Measurements from ENCODE around the gene P2RY6. TPM values are rescaled to one million over a fixed set of nuclear protein-coding genes. Genes with fewer than 3 reads are reported as not detected.
A peak's percentile ranks its signal among the peaks of the same experiment; 100 is the strongest.

Gene P2RY6
- total and polyA plus RNA-seq, 2 of the 4 experiments (the other 2 are of a cell fraction) = 0.44 TPM; not detected in 1

DNA sequence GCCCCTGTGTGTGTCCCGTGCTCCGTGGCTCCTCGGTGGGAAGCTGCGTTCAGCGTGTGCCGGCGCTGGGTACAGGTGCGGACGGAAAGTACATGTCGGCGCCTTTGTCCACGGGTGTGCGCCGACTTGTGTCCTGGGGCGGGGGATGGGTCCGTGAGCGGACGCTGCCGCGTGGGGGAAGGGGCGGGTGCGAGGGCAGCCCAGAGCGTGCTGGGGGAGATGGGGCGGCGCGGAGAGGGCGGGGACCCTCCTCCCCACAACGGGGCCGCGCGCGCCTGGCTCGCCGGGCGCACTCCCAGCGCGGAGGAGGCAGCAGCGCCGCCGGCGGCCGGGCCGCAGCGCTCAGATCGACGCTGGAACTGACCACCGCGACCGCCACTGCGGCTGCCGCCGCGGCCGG, 70.5 kb downstream of the P2RY6 start:
- Histone ChIP-seq H3K18ac (ENCODE audit: low read depth, low read length) (no peak overlapping the region), H3K9me1 (ENCODE audit: insufficient read depth, low read length) (peaks cover 14% of the 10 kb centered on the region; the same call in 1 of the 2 replicates), H3K9me3 (ENCODE audit: control insufficient read depth, insufficient read depth, low read length) (no peaks in the 10 kb centered on the region), H2AK9ac (replicated peaks; ENCODE audit: low read depth, low read length, poor library complexity) (no peak overlapping the region), H2AK5ac (ENCODE audit: low read depth, low read length) (peak overlapping the region; percentile 37), H3K4me2 (ENCODE audit: low read depth, low read length) (peak overlapping the region; percentile 34; the same call in 1 of the 2 replicates), H3K36me3 (ENCODE audit: control insufficient read depth, insufficient read depth, low read length) (peaks cover 13% of the 10 kb centered on the region), H3K23ac (ENCODE audit: low read depth, low read length) (peak overlapping the region; percentile 64; the same call in 1 of the 2 replicates), H2AFZ (replicated peaks; ENCODE audit: low read length, poor library complexity) (no peak overlapping the region), H3K9ac (ENCODE audit: low read depth, low read length) (no peak overlapping the region), H3K4me3 (ENCODE audit: insufficient read depth, low read depth, low read length) (no peak overlapping the region), H2BK20ac (ENCODE audit: low read depth, low read length) (no peak overlapping the region), H4K5ac (ENCODE audit: low read depth, low read length) (no peak overlapping the region), H3K4ac (ENCODE audit: low read depth, low read length) (no peak overlapping the region), H4K20me1 (ENCODE audit: insufficient read depth, low read length) (peaks cover 100% of the 10 kb centered on the region), H3K14ac (replicated peaks; ENCODE audit: low read depth, low read length) (peak overlapping the region; percentile 4; the same call in 1 of the 2 replicates), H3K27me3 (ENCODE audit: control insufficient read depth, insufficient read depth, low read length) (no peaks in the 10 kb centered on the region), H2BK120ac (ENCODE audit: low read depth, low read length) (no peak overlapping the region), H2BK5ac (ENCODE audit: low read depth, low read length, poor library complexity, severe bottlenecking) (no peak overlapping the region), H3K56ac (ENCODE audit: extremely low read depth, insufficient read depth, low read length) (no peak overlapping the region), H2BK15ac (ENCODE audit: low read depth, low read length) (no peak overlapping the region), H4K8ac (ENCODE audit: low read depth in 2 of 2, low read length in 2 of 2) (peak overlapping the region in 1 of 2 experiments; percentile 60; a peak in 1 of 4 replicates), H3K79me1 (ENCODE audit: low read depth in 1 of 2, low read length in 2 of 2) (peaks cover 20 to 92% of the 10 kb centered on the region in 2 experiments), H3K27ac (ENCODE audit: insufficient read depth, low read length) (no peak overlapping the region), H4K91ac (ENCODE audit: insufficient read depth, low read depth, low read length) (no peak overlapping the region), H3K4me1 (ENCODE audit: control insufficient read depth, insufficient read depth, low read length) (peaks cover 20% of the 10 kb centered on the region)
- peak; percentile 55 for ATAC-seq (ENCODE audit: low read depth)
- in situ Hi-C loops (cut with MboI; ENCODE audit: low sequenced_read_pairs) = no loop called here
- WGBS, 2 experiments (ENCODE audit: extremely low coverage in 2 of 2, insufficient read length in 1 of 2) = 19% methylated on average over 4 of the region's 54 CpGs; no CpG with 5 or more reads in 1 of the 2 experiments
- DNase-seq = no peak
- intact Hi-C loops (cut with micrococcal nuclease) = no loop called here
- TF ChIP-seq, protein P1, sequence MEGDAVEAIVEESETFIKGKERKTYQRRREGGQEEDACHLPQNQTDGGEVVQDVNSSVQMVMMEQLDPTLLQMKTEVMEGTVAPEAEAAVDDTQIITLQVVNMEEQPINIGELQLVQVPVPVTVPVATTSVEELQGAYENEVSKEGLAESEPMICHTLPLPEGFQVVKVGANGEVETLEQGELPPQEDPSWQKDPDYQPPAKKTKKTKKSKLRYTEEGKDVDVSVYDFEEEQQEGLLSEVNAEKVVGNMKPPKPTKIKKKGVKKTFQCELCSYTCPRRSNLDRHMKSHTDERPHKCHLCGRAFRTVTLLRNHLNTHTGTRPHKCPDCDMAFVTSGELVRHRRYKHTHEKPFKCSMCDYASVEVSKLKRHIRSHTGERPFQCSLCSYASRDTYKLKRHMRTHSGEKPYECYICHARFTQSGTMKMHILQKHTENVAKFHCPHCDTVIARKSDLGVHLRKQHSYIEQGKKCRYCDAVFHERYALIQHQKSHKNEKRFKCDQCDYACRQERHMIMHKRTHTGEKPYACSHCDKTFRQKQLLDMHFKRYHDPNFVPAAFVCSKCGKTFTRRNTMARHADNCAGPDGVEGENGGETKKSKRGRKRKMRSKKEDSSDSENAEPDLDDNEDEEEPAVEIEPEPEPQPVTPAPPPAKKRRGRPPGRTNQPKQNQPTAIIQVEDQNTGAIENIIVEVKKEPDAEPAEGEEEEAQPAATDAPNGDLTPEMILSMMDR (conservative IDR thresholded peaks at IDR 0.05; ENCODE audit: low read depth, low read length) = 0 out of 2 replicates have a peak, but pooled peaks have one; percentile 5
- TF ChIP-seq FOS (IDR thresholded peaks at IDR 0.05; ENCODE audit: low read depth, low read length) (no peak), MXI1 (IDR thresholded peaks at IDR 0.05; ENCODE audit: borderline replicate concordance, low read depth, low read length) (no peak)
- BruUV-seq (replicated peaks) = no TSS peak
- POLR2A ChIA-PET (ENCODE audit: unreplicated experiment) = no interaction called here
- dilution Hi-C loops (cut with HindIII; ENCODE audit: low sequenced_read_pairs, unreplicated experiment) = no loop called here
- CTCF ChIA-PET = no interaction called here

Measured in IMR-90 (cell line).